ENCODE measurements around the gene PPP2R2B.

The PPP2R2B gene

DNA sequence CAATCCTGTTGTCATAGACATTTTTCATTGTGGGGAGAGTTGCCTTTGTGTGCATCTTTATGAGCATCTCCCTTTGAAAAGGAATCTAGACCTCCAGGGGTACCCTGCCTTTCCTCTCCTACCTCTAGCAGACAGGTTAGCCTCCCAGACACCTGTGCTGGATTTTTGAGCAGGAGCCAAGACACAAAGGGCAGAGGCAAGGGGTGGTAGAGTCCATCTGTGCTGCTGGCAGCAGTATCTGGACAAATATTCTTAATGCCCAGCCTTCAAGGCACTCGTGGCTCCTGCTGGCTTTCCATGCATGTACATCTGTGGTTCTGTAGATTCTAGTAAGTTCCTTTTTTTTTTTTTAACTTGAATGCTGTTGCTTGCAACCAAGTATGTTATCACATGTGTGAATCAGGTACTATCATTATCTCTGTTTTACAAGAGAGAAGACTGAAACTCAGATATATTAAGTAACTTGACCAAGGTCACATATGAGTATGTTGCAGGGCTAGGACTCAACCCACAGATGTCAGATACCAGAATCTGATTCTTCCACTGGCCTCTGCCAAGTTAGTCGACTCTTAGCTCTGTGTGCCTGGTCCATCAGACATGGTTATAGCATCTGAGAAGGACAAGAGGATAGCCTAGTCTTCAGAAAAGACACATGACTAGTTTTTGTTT lies 329.6 kb downstream of the PPP2R2B start:
- DNase-seq (ENCODE audit: low spot score): no peak

DNA sequence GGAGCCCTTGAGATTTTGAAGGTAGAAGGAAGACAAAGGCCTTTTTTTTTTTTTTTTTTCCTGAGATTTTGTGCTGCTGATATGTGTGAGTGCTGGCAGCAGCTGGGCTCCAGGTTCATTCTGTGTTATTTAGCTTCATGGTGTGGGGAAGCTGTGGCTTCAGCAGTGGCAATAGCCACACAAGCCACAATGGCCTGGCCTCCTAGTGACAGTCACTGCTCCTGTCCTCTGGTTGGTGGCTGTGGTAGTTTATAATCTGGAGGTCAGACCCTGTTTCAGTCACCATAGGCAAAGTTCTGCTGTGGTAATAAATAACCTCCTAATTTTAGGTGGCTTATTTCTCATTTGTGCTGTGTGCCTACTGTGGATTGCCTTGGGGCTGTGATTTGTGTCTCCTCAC lies 334.3 kb downstream of the PPP2R2B start:
- DNase-seq (ENCODE audit: low spot score): no peak

DNA sequence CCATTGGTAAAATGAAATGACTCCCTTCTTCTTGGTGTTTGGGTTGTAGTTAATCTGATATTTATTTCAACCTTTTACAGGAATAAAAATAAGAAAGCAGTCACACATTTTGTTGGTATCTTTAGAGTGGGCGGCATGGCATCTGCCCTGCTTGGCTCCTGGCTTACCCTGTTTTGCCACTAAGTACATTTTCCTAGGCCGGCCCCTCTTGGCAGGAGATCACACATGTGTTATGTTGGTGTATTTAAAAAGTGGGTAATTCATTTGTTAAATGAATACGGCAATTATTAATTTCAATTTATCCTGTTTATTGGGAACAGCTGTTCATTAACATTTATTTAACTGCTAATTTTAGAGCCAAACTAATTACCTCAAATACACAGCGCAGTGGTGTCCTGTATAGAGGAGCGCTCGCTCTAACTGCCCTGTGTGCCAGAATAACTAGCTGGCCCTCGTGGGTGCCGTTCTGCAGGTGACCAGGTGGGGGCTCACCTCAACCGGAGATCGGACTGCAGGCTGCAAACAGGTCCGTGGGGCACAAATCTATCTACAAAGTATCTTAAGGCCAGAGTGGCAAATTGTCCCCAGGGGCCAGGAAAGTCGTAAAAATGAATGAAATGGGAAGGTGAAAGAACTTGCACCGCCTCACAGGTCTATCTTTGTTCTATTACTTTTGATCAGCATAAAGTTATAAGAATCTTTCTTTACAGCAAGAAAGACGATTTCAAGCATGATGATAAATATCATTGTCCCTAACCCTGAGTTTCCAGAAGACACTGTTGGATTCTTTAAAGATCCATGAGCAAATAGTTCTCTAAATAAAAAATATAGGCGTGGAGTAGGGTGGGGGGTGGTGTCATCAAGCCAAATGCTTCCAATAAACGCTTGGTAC lies 336.4 kb downstream of the PPP2R2B start:
- DNase-seq (ENCODE audit: low spot score): peak; percentile 77

DNA sequence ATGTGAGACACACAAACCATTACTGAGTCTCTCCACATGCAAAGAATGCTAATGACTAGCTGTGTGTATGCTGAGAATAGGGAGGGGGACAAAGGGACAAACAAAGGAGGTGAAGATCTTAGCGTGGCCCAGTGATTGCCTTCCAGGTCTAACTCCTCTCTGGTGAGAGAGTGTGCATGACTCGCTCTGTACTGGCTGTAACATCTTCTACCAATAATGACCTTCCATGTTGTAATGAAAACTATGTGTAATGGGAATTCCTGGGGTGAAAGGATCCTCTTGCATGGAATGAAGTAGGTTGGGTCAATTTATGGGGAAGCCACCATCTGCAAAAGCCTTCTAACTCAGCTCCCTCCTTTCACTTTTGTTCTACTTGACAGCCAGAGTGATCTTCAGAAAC lies 338.1 kb downstream of the PPP2R2B start:
- no peak for DNase-seq (ENCODE audit: low spot score)

DNA sequence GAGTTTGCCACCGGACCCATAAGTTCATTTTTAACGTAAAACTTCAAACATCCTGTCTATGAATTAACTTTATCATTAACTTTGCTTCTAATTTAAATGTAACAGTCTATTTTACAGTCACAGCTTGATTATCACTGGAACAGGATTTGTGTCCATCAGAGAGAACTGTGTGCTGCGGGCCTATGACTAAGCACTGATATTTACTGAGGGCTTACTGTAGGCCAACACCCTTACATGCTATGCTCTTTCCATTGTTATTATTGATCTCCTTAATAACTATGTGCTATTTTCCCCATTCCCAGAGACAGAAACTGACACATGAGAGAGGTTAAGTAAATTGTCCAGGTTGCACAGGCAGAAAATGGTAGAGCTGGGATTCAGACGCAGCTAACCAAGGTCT lies 338.6 kb downstream of the PPP2R2B start:
- DNase-seq (ENCODE audit: low spot score): no peak

DNA sequence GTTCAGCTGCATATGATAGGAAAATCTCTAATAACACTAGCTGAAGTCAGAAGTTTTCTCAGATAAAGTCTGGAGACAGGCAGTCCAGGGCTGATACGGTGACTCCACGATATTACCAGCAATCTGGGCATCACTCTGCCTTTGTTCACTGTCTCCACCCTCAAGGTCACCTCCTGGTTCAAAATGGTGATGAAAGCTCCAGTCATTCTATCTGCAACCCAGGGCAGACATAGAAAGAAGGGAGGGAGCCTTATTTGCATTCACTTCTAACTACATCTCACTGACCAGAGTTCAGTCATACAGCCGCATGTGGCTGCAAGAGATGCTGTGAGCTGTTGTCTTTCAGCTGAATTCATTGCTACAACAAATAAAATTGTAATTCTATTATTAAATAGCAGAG lies 340.1 kb downstream of the PPP2R2B start:
- DNase-seq (ENCODE audit: low spot score): no peak

DNA sequence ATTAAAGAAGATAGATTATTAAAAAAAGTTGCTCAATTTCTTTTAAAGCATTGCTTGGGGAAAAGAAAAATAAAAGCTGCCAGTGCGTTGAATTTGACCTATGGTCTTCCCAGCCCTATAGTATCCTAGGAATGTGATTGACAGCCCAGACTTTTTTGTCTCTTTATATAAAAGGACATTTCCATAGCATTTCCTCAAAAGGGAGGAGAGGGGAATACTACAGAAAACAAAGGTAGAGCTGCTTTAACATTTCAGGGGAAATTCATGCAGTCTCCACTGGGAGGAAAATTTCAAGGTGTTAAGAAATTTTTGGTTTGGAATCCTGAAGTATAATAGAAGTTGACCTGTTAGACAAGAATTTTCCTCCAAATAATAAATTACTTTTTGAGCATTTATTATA lies 344.7 kb downstream of the PPP2R2B start:
- no peak for DNase-seq (ENCODE audit: low spot score)

DNA sequence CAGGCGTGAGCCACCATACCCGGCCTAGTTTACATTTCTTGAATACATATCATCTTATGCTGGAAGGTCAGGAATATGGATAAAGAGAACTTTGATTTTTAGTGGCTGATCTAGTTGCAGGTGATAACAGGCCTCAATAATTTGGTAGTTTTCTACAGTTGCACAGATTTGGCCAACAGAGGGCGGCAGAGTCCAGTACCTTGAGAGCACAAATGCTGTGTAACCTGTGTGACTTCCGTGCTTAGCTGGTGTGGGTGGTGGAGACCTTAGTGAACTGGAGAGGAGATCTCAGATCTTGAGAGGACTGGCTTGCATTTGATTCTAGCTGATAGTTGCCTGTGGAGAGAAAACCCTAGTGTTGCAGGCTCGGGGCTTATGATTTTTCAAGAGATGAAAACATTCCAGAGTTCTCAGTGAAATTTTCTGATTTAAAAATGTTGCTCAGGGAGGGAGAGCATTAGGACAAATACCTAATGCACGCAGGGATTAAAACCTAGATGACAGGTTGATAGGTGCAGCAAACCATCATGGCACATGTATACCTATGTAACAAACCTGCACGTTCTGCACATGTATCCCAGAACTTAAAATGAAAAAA lies 345.2 kb downstream of the PPP2R2B start:
- peak; percentile 68 for DNase-seq (ENCODE audit: low spot score)

Measured in GM03348 (cell line).